Spleen (tissue), 11 donors: ENCODE measurements around the gene CYFIP2. TPM values are rescaled to one million over a fixed set of nuclear protein-coding genes. Genes with fewer than 3 reads are reported as not detected.
A peak's percentile ranks its signal among the peaks of the same experiment; 100 is the strongest.

ENCODE experiments used
- DNase-seq: peaks from one replicate; pipeline ENCODE4 v3.0.0-alpha.2; 2020
- H3K27ac ChIP-seq, 8 donors: fragments of 200-600 bp; sonication (generic) in 7 of 8; 1 replicate in 4 of 8; 2 replicates in 4 of 8; pipeline versions ENCODE4 v1.5.0 to v1.8.0; 2016 to 2021; ENCODE audit warnings: inconsistent platforms in 4 of 8, mild to moderate bottlenecking in 4 of 8, moderate library complexity in 1 of 8
- H3K27me3 ChIP-seq, 7 donors: fragments of 200-600 bp; sonication (generic) in 6 of 7; replicated peaks in 1 of 7; 1 replicate in 4 of 7; 2 replicates in 3 of 7; pipeline versions ENCODE4 v1.5.0 to v1.8.0; 2016 to 2021; ENCODE audit warnings: inconsistent platforms in 3 of 7, mild to moderate bottlenecking in 1 of 7
- H3K36me3 ChIP-seq, 6 donors: fragments of 200-600 bp; sonication (generic) in 5 of 6; 1 replicate in 4 of 6; 2 replicates in 2 of 6; pipeline versions ENCODE4 v1.5.0 to v1.8.0; 2016 to 2021; ENCODE audit warnings: inconsistent platforms in 2 of 6
- H3K4me1 ChIP-seq, 6 donors: fragments of 200-600 bp; sonication (generic) in 5 of 6; 1 replicate in 3 of 6; 2 replicates in 3 of 6; pipeline versions ENCODE4 v1.5.0 to v1.8.0; 2016 to 2021; ENCODE audit warnings: inconsistent platforms in 3 of 6
- H3K4me3 ChIP-seq, 8 donors: fragments of 200-600 bp; sonication (generic) in 7 of 8; 1 replicate in 4 of 8; 2 replicates in 4 of 8; pipeline versions ENCODE4 v1.5.0 to v1.8.0; 2016 to 2021; ENCODE audit warnings: inconsistent platforms in 4 of 8, mild to moderate bottlenecking in 4 of 8, moderate library complexity in 2 of 8
- H3K9me3 ChIP-seq, 8 donors: fragments of 200-600 bp; sonication (generic) in 7 of 8; 1 replicate in 4 of 8; 2 replicates in 4 of 8; pipeline versions ENCODE4 v1.5.0 to v1.8.0; 2016 to 2021; ENCODE audit warnings: inconsistent platforms in 4 of 8
- CTCF ChIP-seq, 11 experiments: fragments of 200-600 bp in 7 of 11; fragments of 450-650 bp in 4 of 11; sonication (generic) in 4 of 11; IDR thresholded peaks in 8 of 11; conservative IDR thresholded peaks in 3 of 11; 1 replicate in 7 of 11; 2 replicates in 4 of 11; pipeline versions ENCODE4 v1.4.0 to v1.8.0; 2016 to 2021; ENCODE audit warnings: antibody characterized with exemption in 11 of 11, inconsistent platforms in 4 of 11, mild to moderate bottlenecking in 1 of 11
- POLR2A ChIP-seq, 3 donors: fragments of 450-650 bp; IDR thresholded peaks; one replicate each; pipeline ENCODE4 v1.5.1; 2017; ENCODE audit warnings: antibody characterized with exemption in 3 of 3, mild to moderate bottlenecking in 1 of 3
- POLR2AphosphoS5 ChIP-seq, 3 donors: sonication (generic); formaldehyde crosslinking; IDR thresholded peaks; one replicate each; pipeline ENCODE4 v1.5.1; 2017; ENCODE audit warnings: antibody characterized with exemption in 3 of 3
- WGBS, 5 donors: extraction: QIAGEN DNeasy Blood & Tissue Kit in 3 of 5; methylation state at CpG; one replicate each; pipeline versions ENCODE4 v1.1.5 to v1.1.7; 2013 to 2018; 5-methylcytosine and 5-hydroxymethylcytosine counted together
- intact Hi-C: fragments of 100-400 bp; cut with DNase I; formaldehyde crosslinking; loops from one replicate; pipeline ENCODE4 v1.15.0; 2023; ENCODE audit warnings: low total_unique reads
- polyA plus RNA-seq, 3 donors: library from polyadenylated mRNA; stranded (reverse); fragments of 200-250 nt; gene quantifications; one replicate each; pipeline ENCODE4 v1.2.1, GENCODE V29; 2013
- total RNA-seq, 7 donors: library from RNA; depleted of rRNA in 3 of 7; stranded (reverse); fragments of >200 nt in 3 of 7; fragmentation: NEBNext Ultra II Directional in 4 of 7; extraction: Animal tissue kit (Norgen Biotek cat#: 25700) in 4 of 7; gene quantifications; one replicate each; pipeline versions ENCODE4 v1.1.0 to v1.2.1, GENCODE V29; 2016 to 2021
- donor health status: healthy with polysubstance abuse.
- donor health status: DM: no; HTN: no; CAD: no; lungs with moderate emphysema.
- donor health status: DM: no; HTN: no; CAD: no.
- donor health status: Bipolar disorder and iron deficiency.
- donor health status: healthy.
- donor health status: DM: no; HTN: no; CAD: no.
- donor health status: DM: yes; HTN: yes; CAD: no.

CYFIP2 gene
- total and polyA plus RNA-seq, 10 donors = 74.8 to 232 (median 159) TPM

GRCh38 chr5:157328277-157328912, 62.5 kb downstream of the CYFIP2 start:
- no peaks in the 10 kb centered on the region for H3K27me3 ChIP-seq
- peaks cover 0 to 96% (median 66%) of the 10 kb centered on the region in 6 donors for H3K36me3 ChIP-seq
- H3K9me3 ChIP-seq = no peaks in the 10 kb centered on the region
- H3K4me1 ChIP-seq = peaks cover 0 to 23% (median 14%) of the 10 kb centered on the region in 6 donors
- intact Hi-C loops = no loop called here
- H3K27ac ChIP-seq = peak overlapping the region in 7 of 8 donors; percentile 58 to 81 (median 71)
- TF ChIP-seq CTCF (IDR thresholded peaks at IDR 0.05 in 8 of 11, conservative IDR thresholded peaks at IDR 0.05 in 3 of 11) (peak; percentile 73 to 91 (median 87)), POLR2AphosphoS5 (IDR thresholded peaks at IDR 0.05) (peak in 1 of 3 donors; percentile 74), POLR2A (IDR thresholded peaks at IDR 0.05) (no peak)
- H3K4me3 ChIP-seq = peak overlapping the region in 2 of 8 donors; percentile 17 to 34
- peak; percentile 86 for DNase-seq
- WGBS, 5 donors = 11 to 18% (median 17%) methylated on average over 12 of the region's 12 CpGs

- no peaks in the 10 kb centered on the region for H3K27me3 ChIP-seq
- H3K4me3 ChIP-seq = no peak overlapping the region
- no peaks in the 10 kb centered on the region for H3K9me3 ChIP-seq
- peaks cover 0 to 23% (median 14%) of the 10 kb centered on the region in 6 donors for H3K4me1 ChIP-seq
- intact Hi-C loops = no loop called here
- 71 to 86% (median 77%) methylated on average over 3 of the region's 3 CpGs for WGBS, 5 donors
- H3K27ac ChIP-seq = no peak overlapping the region
- H3K36me3 ChIP-seq = peaks cover 0 to 96% (median 54%) of the 10 kb centered on the region in 6 donors
- DNase-seq = no peak
- TF ChIP-seq CTCF (IDR thresholded peaks at IDR 0.05 in 8 of 11, conservative IDR thresholded peaks at IDR 0.05 in 3 of 11) (no peak), POLR2AphosphoS5 (IDR thresholded peaks at IDR 0.05) (no peak), POLR2A (IDR thresholded peaks at IDR 0.05) (no peak)
These were observed 65.9 kb downstream of the CYFIP2 start for GRCh38 chr5:157331807-157332206.

- Histone ChIP-seq H3K36me3 (peaks cover 0 to 100% (median 73%) of the 10 kb centered on the region in 6 donors), H3K4me3 (no peak overlapping the region), H3K4me1 (no peaks in the 10 kb centered on the region), H3K27me3 (no peaks in the 10 kb centered on the region), H3K9me3 (no peaks in the 10 kb centered on the region), H3K27ac (no peak overlapping the region)
- TF ChIP-seq CTCF (IDR thresholded peaks at IDR 0.05 in 8 of 11, conservative IDR thresholded peaks at IDR 0.05 in 3 of 11) (no peak), POLR2AphosphoS5 (IDR thresholded peaks at IDR 0.05) (no peak), POLR2A (IDR thresholded peaks at IDR 0.05) (no peak)
- intact Hi-C loops = no loop called here
- WGBS, 5 donors = 85 to 94% (median 90%) methylated on average over 8 of the region's 8 CpGs
- no peak for DNase-seq
These were observed 69.9 kb downstream of the CYFIP2 start for GRCh38 chr5:157335534-157336422.

- WGBS, 5 donors = 68 to 82% (median 80%) methylated on average over 3 of the region's 3 CpGs
- H3K27me3 ChIP-seq = no peaks in the 10 kb centered on the region
- H3K36me3 ChIP-seq = peaks cover 0 to 100% (median 73%) of the 10 kb centered on the region in 6 donors
- no peak for DNase-seq
- TF ChIP-seq POLR2AphosphoS5 (IDR thresholded peaks at IDR 0.05) = no peak
- no peak for TF ChIP-seq POLR2A (IDR thresholded peaks at IDR 0.05)
- TF ChIP-seq CTCF (IDR thresholded peaks at IDR 0.05 in 8 of 11, conservative IDR thresholded peaks at IDR 0.05 in 3 of 11) = no peak
- H3K4me3 ChIP-seq = no peak overlapping the region
- intact Hi-C loops = no loop called here
- no peaks in the 10 kb centered on the region for H3K4me1 ChIP-seq
- no peak overlapping the region for H3K27ac ChIP-seq
- no peaks in the 10 kb centered on the region for H3K9me3 ChIP-seq
These were observed 70.5 kb downstream of the CYFIP2 start for GRCh38 chr5:157336423-157336744.
